ENCODE results near the gene POU2AF2. TPM values are rescaled to one million over a fixed set of nuclear protein-coding genes. Genes with fewer than 3 reads are reported as not detected.

POU2AF2 gene
- total and polyA plus RNA-seq, 3 donors from 2014 or later: 2.5 to 7.9 (median 5.2) TPM

GRCh38 chr11:111322534-111322933 is 77.0 kb downstream of the POU2AF2 start:
- DNase-seq: no peak
- H3K27me3 ChIP-seq: no peaks in the 10 kb centered on the region
- intact Hi-C loops (cut with DNase I; ENCODE audit: low total_unique reads): no loop called here
- H3K36me3 ChIP-seq (ENCODE audit: low read depth, missing control alignments): no peaks in the 10 kb centered on the region
- no peaks in the 10 kb centered on the region for H3K9me3 ChIP-seq
- peaks cover 12% of the 10 kb centered on the region for H3K4me1 ChIP-seq
- 97% methylated on average over 2 of the region's 2 CpGs for WGBS, 2 donors
- TF ChIP-seq POLR2A (IDR thresholded peaks at IDR 0.05): no peak
- no peak for TF ChIP-seq CTCF (IDR thresholded peaks at IDR 0.05)
- no peak overlapping the region for H3K27ac ChIP-seq
- H3K4me3 ChIP-seq: no peak overlapping the region

- Histone ChIP-seq H3K27me3 (no peaks in the 10 kb centered on the region), H3K27ac (peak overlapping the region; percentile 53 to 66), H3K9me3 (no peaks in the 10 kb centered on the region), H3K4me1 (peaks cover 12% of the 10 kb centered on the region), H3K4me3 (no peak overlapping the region), H3K36me3 (ENCODE audit: low read depth, missing control alignments) (no peaks in the 10 kb centered on the region)
- intact Hi-C loops (cut with DNase I; ENCODE audit: low total_unique reads): no loop called here
- no peak for TF ChIP-seq POLR2A (IDR thresholded peaks at IDR 0.05)
- TF ChIP-seq CTCF (IDR thresholded peaks at IDR 0.05): no peak
- WGBS, 2 donors: 51 to 54% methylated on average over 5 of the region's 5 CpGs
- DNase-seq: no peak
Measured at GRCh38 chr11:111324277-111324720, 78.8 kb downstream of the POU2AF2 start.

GRCh38 chr11:111325259-111325658 is 79.7 kb downstream of the POU2AF2 start:
- peak; percentile 44 for DNase-seq
- WGBS, 2 donors: 51 to 56% methylated on average over 5 of the region's 5 CpGs
- peak overlapping the region; percentile 53 to 66 for H3K27ac ChIP-seq
- no peaks in the 10 kb centered on the region for H3K9me3 ChIP-seq
- peaks cover 17% of the 10 kb centered on the region for H3K4me1 ChIP-seq
- no peaks in the 10 kb centered on the region for H3K27me3 ChIP-seq
- TF ChIP-seq POLR2A (IDR thresholded peaks at IDR 0.05): no peak
- TF ChIP-seq CTCF (IDR thresholded peaks at IDR 0.05): no peak
- no peak overlapping the region for H3K4me3 ChIP-seq
- intact Hi-C loops (cut with DNase I; ENCODE audit: low total_unique reads): no loop called here
- no peaks in the 10 kb centered on the region for H3K36me3 ChIP-seq (ENCODE audit: low read depth, missing control alignments)

GRCh38 chr11:111326824-111327223 is 81.3 kb downstream of the POU2AF2 start:
- Histone ChIP-seq H3K27me3 (no peaks in the 10 kb centered on the region), H3K9me3 (no peaks in the 10 kb centered on the region), H3K36me3 (ENCODE audit: low read depth, missing control alignments) (no peaks in the 10 kb centered on the region), H3K4me3 (no peak overlapping the region), H3K27ac (no peak overlapping the region), H3K4me1 (peaks cover 23% of the 10 kb centered on the region)
- TF ChIP-seq CTCF (IDR thresholded peaks at IDR 0.05): no peak
- no peak for TF ChIP-seq POLR2A (IDR thresholded peaks at IDR 0.05)
- 94 to 96% methylated on average over 4 of the region's 4 CpGs for WGBS, 2 donors
- no peak for DNase-seq
- intact Hi-C loops (cut with DNase I; ENCODE audit: low total_unique reads): no loop called here

GRCh38 chr11:111327908-111328624 is 82.5 kb downstream of the POU2AF2 start:
- no peak for DNase-seq
- 64 to 69% methylated on average over 8 of the region's 8 CpGs for WGBS, 2 donors
- intact Hi-C loops (cut with DNase I; ENCODE audit: low total_unique reads): no loop called here
- Histone ChIP-seq H3K9me3 (no peaks in the 10 kb centered on the region), H3K27me3 (no peaks in the 10 kb centered on the region), H3K4me1 (peaks cover 30% of the 10 kb centered on the region), H3K36me3 (ENCODE audit: low read depth, missing control alignments) (no peaks in the 10 kb centered on the region), H3K4me3 (no peak overlapping the region), H3K27ac (no peak overlapping the region)
- TF ChIP-seq CTCF (IDR thresholded peaks at IDR 0.05): no peak
- TF ChIP-seq POLR2A (IDR thresholded peaks at IDR 0.05): no peak

Data from testis (tissue), 3 donors.